Measurements from ENCODE around the gene AQP2. TPM values are rescaled to one million over a fixed set of nuclear protein-coding genes. Genes with fewer than 3 reads are reported as not detected.

The AQP2 gene
- total RNA-seq, 1 experiment from 2014 or later, result not detected

DNA sequence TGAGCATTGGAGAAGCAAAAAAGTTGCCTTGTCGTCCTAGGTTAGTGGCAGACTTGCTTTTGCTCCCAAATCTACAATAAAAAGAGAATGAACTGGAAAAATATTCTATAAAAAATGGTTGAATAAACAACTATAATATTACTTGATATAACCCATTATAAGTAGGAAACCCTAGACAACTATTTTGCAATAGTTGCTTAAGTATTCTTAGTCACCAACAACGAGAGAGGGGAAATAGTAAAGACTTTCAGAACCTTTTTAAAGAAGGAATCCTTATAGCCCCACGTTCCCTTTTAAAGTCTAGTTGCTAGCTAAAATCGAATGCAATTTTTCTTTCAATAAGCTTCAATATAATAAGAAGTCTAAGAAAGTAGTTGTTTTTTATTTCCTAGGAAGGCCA is 39.7 kb downstream of the AQP2 start:
- ChIA-PET CTCF (no interaction called here), RAD21 (ENCODE audit: low non-redundant PET in 1 of 2, low total read pairs in 2 of 2, uncharacterized antibody in 2 of 2, unreplicated experiment in 2 of 2) (no interaction called here), POLR2A (interaction anchor here (1.4 kb wide), 1 partner anchor 249 kb away, joined by 4 read pairs; the partner anchor contains the start of gene TMBIM6)
- no TSS peak for BruUV-seq (replicated peaks)
- H3K27me3 ChIP-seq (ENCODE audit: insufficient read depth, low read length), result no peaks in the 10 kb centered on the region
- H3K36me3 ChIP-seq (ENCODE audit: control insufficient read depth in 1 of 2, insufficient read depth in 2 of 2, low read length in 2 of 2), result peaks cover 42 to 73% of the 10 kb centered on the region in 2 experiments
- H3K9me3 ChIP-seq (ENCODE audit: control insufficient read depth in 1 of 2, insufficient read depth in 1 of 2, low read depth in 1 of 2, low read length in 2 of 2), result no peaks in the 10 kb centered on the region
- H3K4me1 ChIP-seq (ENCODE audit: control insufficient read depth in 1 of 2, insufficient read depth in 2 of 2, low read length in 2 of 2), result no peaks in the 10 kb centered on the region
- H2AFZ ChIP-seq (ENCODE audit: low read depth, low read length, poor library complexity, severe bottlenecking), result no peak overlapping the region
- DNase-seq (ENCODE audit: low read depth, low spot score), result no peak
- no peak for ATAC-seq
- H4K20me1 ChIP-seq (ENCODE audit: insufficient read depth), result no peaks in the 10 kb centered on the region
- H3K79me2 ChIP-seq (ENCODE audit: insufficient read depth, low read length), result peaks cover 6% of the 10 kb centered on the region
- no peak overlapping the region for H3K4me3 ChIP-seq (replicated peaks in 1 of 2; ENCODE audit: low read depth in 1 of 2, low read length in 2 of 2)
- H3K27ac ChIP-seq (ENCODE audit: low read depth, low read length), result no peak overlapping the region
- no peak overlapping the region for H3K4me2 ChIP-seq (ENCODE audit: low read length)
- H3K9me2 ChIP-seq (ENCODE audit: insufficient read depth), result no peaks in the 10 kb centered on the region
- TF ChIP-seq, protein P1, sequence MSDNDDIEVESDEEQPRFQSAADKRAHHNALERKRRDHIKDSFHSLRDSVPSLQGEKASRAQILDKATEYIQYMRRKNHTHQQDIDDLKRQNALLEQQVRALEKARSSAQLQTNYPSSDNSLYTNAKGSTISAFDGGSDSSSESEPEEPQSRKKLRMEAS (IDR thresholded peaks at IDR 0.05), result no peak
- no peak for TF ChIP-seq YY1 (IDR thresholded peaks at IDR 0.05; ENCODE audit: extremely low read depth, insufficient replicate concordance, low read depth, low read length)
- TF ChIP-seq SP1 (IDR thresholded peaks at IDR 0.05; ENCODE audit: low read depth), result no peak
- TF ChIP-seq ZNF274 (IDR thresholded peaks at IDR 0.05; ENCODE audit: low read depth, low read length), result no peak
- TF ChIP-seq POLR2A (IDR thresholded peaks at IDR 0.05; ENCODE audit: borderline replicate concordance, extremely low read depth, insufficient read depth, insufficient read length), result no peak
- intact Hi-C loops (cut with micrococcal nuclease), result no loop called here
- H3K9ac ChIP-seq (ENCODE audit: low read length), result no peak overlapping the region

DNA sequence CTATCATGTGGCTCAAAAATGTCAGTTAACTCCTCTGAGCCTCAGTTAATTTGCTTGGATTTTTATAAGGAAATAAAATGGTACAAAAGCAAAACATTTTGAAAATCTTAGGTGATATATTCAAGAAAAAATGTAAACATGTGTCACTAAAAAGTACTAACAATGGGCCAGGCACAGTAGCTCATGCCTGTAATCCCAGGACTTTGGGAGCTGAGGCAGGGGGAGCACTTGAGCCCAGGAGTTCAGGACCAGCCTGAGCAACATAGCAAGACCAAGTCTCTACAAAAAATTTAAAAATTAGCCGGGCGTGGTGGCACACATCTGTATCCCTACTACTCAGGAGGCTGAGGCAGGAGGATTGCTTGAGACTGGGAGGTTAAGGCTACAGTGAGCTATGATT is 47.9 kb downstream of the AQP2 start:
- ChIA-PET POLR2A (no interaction called here), CTCF (no interaction called here), RAD21 (ENCODE audit: low non-redundant PET in 1 of 2, low total read pairs in 2 of 2, uncharacterized antibody in 2 of 2, unreplicated experiment in 2 of 2) (no interaction called here)
- H3K27ac ChIP-seq (ENCODE audit: low read depth, low read length), result no peak overlapping the region
- no peak overlapping the region for H3K4me3 ChIP-seq (replicated peaks in 1 of 2; ENCODE audit: low read depth in 1 of 2, low read length in 2 of 2)
- peaks cover 69 to 73% of the 10 kb centered on the region in 2 experiments for H3K36me3 ChIP-seq (ENCODE audit: control insufficient read depth in 1 of 2, insufficient read depth in 2 of 2, low read length in 2 of 2)
- intact Hi-C loops (cut with micrococcal nuclease), result no loop called here
- no peak overlapping the region for H2AFZ ChIP-seq (ENCODE audit: low read depth, low read length, poor library complexity, severe bottlenecking)
- peak; percentile 63; the same call in 1 of the 2 replicates for ATAC-seq
- H3K79me2 ChIP-seq (ENCODE audit: insufficient read depth, low read length), result peaks cover 6% of the 10 kb centered on the region
- BruUV-seq (replicated peaks), result no TSS peak
- TF ChIP-seq EZH2 (IDR thresholded peaks at IDR 0.05), result no peak
- no peak for TF ChIP-seq TCF7L2 (IDR thresholded peaks at IDR 0.05; ENCODE audit: borderline replicate concordance, extremely low read depth, insufficient read depth, insufficient read length)
- TF ChIP-seq SRF (IDR thresholded peaks at IDR 0.05; ENCODE audit: low read depth), result no peak
- TF ChIP-seq JUND (IDR thresholded peaks at IDR 0.05), result no peak
- no peak for TF ChIP-seq POLR2A (IDR thresholded peaks at IDR 0.05; ENCODE audit: borderline replicate concordance, extremely low read depth, insufficient read depth, insufficient read length)
- TF ChIP-seq, protein P2, sequence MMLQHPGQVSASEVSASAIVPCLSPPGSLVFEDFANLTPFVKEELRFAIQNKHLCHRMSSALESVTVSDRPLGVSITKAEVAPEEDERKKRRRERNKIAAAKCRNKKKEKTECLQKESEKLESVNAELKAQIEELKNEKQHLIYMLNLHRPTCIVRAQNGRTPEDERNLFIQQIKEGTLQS (IDR thresholded peaks at IDR 0.05), result no peak
- TF ChIP-seq ZNF274 (IDR thresholded peaks at IDR 0.05; ENCODE audit: low read depth, low read length), result no peak
- no peak for TF ChIP-seq POLR2AphosphoS5 (IDR thresholded peaks at IDR 0.05; ENCODE audit: low read depth, low read length)
- no peak for TF ChIP-seq SP1 (IDR thresholded peaks at IDR 0.05; ENCODE audit: low read depth)
- no peak for TF ChIP-seq ZFX (IDR thresholded peaks at IDR 0.05)
- no peak for TF ChIP-seq RAD21 (IDR thresholded peaks at IDR 0.05; ENCODE audit: low read depth)
- no peaks in the 10 kb centered on the region for H3K9me2 ChIP-seq (ENCODE audit: insufficient read depth)
- no peaks in the 10 kb centered on the region for H3K27me3 ChIP-seq (ENCODE audit: insufficient read depth, low read length)
- no peak for DNase-seq (ENCODE audit: low read depth, low spot score)
- no peaks in the 10 kb centered on the region for H3K9me3 ChIP-seq (ENCODE audit: control insufficient read depth in 1 of 2, insufficient read depth in 1 of 2, low read depth in 1 of 2, low read length in 2 of 2)
- H3K4me1 ChIP-seq (ENCODE audit: control insufficient read depth in 1 of 2, insufficient read depth in 2 of 2, low read length in 2 of 2), result no peaks in the 10 kb centered on the region
- no peak overlapping the region for H3K9ac ChIP-seq (ENCODE audit: low read length)
- H3K4me2 ChIP-seq (ENCODE audit: low read length), result no peak overlapping the region
- H4K20me1 ChIP-seq (ENCODE audit: insufficient read depth), result peaks cover 5% of the 10 kb centered on the region; the same call in 1 of the 2 replicates

Data from HCT116 (cell line).